SK-N-SH treated with all-trans-retinoic acid at 6 μM for 48 hours (cell line): ENCODE measurements around the gene NAA60.

ENCODE experiments used
- ARNTL ChIP-seq: fragments of 450-650 bp; formaldehyde crosslinking; IDR thresholded peaks from 2 replicates; pipeline ENCODE4 v1.5.0; 2020; ENCODE audit warnings: low read depth, mild to moderate bottlenecking, moderate library complexity, borderline replicate concordance
- CREB5 ChIP-seq: fragments of 250-450 bp; sonication (Bioruptor Pico); IDR thresholded peaks from 2 replicates; pipeline ENCODE4 v1.5.1; 2020; ENCODE audit warnings: low read depth, mild to moderate bottlenecking, moderate library complexity
- PATZ1 ChIP-seq: fragments of 250-450 bp; sonication (Bioruptor Pico); IDR thresholded peaks from 2 replicates; pipeline ENCODE4 v1.8.0; 2020; ENCODE audit warnings: mild to moderate bottlenecking, moderate library complexity, borderline replicate concordance
- RARB ChIP-seq: fragments of 250-450 bp; sonication (Bioruptor Pico); IDR thresholded peaks from 2 replicates; pipeline ENCODE4 v1.8.0; 2021; ENCODE audit warnings: mild to moderate bottlenecking, moderate library complexity
- SNAI2 ChIP-seq: fragments of 250-450 bp; sonication (Bioruptor Pico); IDR thresholded peaks from 2 replicates; pipeline ENCODE4 v1.5.0; 2020; ENCODE audit warnings: mild to moderate bottlenecking, moderate library complexity

GRCh38 chr16:3496386-3496785, 52.9 kb downstream of the NAA60 start:
- no peak for TF ChIP-seq RARB
- no peak for TF ChIP-seq ARNTL (CRISPR knock-in tag)
- no peak for TF ChIP-seq PATZ1 (CRISPR knock-in tag)
- no peak for TF ChIP-seq SNAI2 (CRISPR knock-in tag)
- no peak for TF ChIP-seq CREB5 (CRISPR knock-in tag)
